ENCODE data around the gene RNF186.

The RNF186 gene

DNA sequence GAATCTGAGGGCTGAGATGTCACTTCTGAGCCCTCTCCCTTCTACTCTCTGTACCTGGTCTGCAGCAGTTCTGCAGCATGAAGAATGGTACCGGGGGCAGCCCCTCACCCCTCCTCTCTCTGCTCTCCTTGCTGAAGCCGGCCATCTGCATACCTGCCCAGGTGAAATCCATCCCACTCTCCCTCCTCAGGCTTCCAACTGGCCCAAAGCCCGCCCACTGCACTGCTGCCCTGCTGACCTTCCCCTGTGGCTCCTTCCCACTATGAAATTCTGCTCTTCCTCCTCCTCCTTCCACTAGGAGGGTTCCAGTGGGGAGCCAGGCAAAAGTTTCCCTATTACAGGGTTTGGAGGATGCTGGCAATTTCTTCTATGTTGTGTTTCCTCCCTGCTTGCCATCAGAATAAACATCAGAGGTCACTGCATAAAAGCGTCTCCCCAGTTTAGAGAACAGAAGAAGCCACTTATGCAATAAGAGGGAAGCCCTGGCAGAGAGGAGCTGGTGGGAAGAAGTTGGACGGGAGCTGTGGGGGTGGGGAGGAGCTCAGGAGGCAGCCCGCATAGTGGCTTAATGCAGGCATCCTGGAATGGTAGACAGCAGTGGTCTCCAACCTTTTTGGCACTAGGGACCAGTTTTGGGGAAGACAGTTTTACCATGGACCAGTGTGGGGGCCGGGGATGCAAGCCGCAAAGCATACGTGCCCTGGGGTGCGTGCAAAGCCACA lies 45.7 kb downstream of the RNF186 start:
- H4K20me1 ChIP-seq (ENCODE audit: insufficient read depth): no peaks in the 10 kb centered on the region
- no peak overlapping the region for H3K4me2 ChIP-seq
- H3K79me2 ChIP-seq (ENCODE audit: insufficient read depth, low read depth): no peaks in the 10 kb centered on the region
- TF ChIP-seq, protein P1, sequence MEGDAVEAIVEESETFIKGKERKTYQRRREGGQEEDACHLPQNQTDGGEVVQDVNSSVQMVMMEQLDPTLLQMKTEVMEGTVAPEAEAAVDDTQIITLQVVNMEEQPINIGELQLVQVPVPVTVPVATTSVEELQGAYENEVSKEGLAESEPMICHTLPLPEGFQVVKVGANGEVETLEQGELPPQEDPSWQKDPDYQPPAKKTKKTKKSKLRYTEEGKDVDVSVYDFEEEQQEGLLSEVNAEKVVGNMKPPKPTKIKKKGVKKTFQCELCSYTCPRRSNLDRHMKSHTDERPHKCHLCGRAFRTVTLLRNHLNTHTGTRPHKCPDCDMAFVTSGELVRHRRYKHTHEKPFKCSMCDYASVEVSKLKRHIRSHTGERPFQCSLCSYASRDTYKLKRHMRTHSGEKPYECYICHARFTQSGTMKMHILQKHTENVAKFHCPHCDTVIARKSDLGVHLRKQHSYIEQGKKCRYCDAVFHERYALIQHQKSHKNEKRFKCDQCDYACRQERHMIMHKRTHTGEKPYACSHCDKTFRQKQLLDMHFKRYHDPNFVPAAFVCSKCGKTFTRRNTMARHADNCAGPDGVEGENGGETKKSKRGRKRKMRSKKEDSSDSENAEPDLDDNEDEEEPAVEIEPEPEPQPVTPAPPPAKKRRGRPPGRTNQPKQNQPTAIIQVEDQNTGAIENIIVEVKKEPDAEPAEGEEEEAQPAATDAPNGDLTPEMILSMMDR (conservative IDR thresholded peaks at IDR 0.05; ENCODE audit: low read depth, low read length): no peak
- H3K36me3 ChIP-seq (ENCODE audit: insufficient read depth): no peaks in the 10 kb centered on the region
- no peak overlapping the region for H2AFZ ChIP-seq (ENCODE audit: low read depth)
- H3K27me3 ChIP-seq (ENCODE audit: insufficient read depth, low read depth): no peaks in the 10 kb centered on the region
- no peak overlapping the region for H3K4me3 ChIP-seq (IDR thresholded peaks at IDR 0.05; ENCODE audit: insufficient read depth, low read depth, low read length)
- no peak overlapping the region for H3K9ac ChIP-seq
- no peaks in the 10 kb centered on the region for H3K4me1 ChIP-seq (ENCODE audit: low read depth, poor library complexity, severe bottlenecking)
- H3K27ac ChIP-seq: no peak overlapping the region

DNA sequence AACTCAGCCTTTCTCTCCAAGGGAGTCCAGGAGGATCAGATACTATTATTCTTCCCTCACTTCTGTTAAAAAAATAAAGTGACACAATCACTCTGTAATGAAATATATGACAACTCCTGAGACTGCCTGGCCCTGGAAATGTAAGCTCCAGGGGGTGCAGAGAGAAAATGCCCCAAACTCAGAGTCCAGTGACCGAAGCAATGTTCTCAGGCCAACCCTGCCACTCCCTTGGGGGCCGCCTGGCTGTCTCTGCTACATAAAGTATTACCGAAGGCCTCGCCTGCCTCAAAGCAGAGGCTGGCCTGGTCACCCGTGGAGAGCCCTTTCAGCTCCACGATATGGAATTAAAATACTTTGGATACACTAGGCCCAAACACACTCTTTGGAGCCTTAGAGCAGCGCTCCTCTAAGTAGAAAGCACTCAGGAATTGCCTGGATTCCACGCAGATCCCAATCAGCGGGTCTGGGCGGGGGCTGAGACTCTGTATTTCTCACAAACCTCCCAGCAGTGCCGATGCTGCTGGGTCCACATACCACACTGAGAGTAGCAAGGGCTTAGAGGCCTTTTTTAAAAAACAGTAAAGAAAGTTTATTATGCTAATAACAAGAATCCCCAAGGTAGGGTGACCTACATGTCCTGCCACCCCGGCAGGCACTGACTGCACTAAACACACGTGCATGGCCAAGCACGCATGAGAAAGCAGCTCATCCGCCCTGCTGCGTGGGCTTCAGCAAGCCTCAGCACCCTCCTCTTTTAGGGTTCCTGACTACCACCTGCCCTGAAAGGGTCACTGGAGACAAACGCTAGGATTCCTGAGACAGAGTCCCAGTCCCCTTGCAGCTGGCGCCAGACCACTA lies 46.5 kb downstream of the RNF186 start:
- no peaks in the 10 kb centered on the region for H3K27me3 ChIP-seq (ENCODE audit: insufficient read depth, low read depth)
- H3K36me3 ChIP-seq (ENCODE audit: insufficient read depth): no peaks in the 10 kb centered on the region
- H2AFZ ChIP-seq (ENCODE audit: low read depth): no peak overlapping the region
- H3K4me2 ChIP-seq: no peak overlapping the region
- TF ChIP-seq, protein P1 (conservative IDR thresholded peaks at IDR 0.05; ENCODE audit: low read depth, low read length): no peak
- no peak overlapping the region for H3K27ac ChIP-seq
- H3K9ac ChIP-seq: no peak overlapping the region
- no peaks in the 10 kb centered on the region for H3K4me1 ChIP-seq (ENCODE audit: low read depth, poor library complexity, severe bottlenecking)
- no peak overlapping the region for H3K4me3 ChIP-seq (IDR thresholded peaks at IDR 0.05; ENCODE audit: insufficient read depth, low read depth, low read length)
- H3K79me2 ChIP-seq (ENCODE audit: insufficient read depth, low read depth): no peaks in the 10 kb centered on the region
- H4K20me1 ChIP-seq (ENCODE audit: insufficient read depth): no peaks in the 10 kb centered on the region

DNA sequence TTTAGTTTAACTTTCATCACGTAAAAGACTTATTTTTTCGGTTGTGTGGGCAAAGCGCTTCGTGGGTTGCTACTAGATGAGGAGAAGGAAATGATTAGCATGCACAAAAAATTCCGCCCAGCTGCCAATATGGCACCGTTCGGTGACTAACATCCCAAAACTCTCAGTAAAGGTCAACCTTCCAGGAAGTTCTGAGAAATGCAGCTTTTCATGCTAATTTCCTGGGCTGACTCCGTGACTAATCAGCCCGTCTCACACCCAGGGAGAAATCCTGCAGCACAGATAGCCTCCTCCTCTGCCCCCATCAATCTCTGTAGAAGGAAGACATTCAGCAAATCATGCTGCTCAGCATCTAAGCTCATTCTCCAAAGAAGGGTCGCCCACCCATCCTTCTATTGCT lies 49.5 kb downstream of the RNF186 start:
- Histone ChIP-seq H3K9ac (no peak overlapping the region), H3K4me2 (no peak overlapping the region), H3K4me3 (IDR thresholded peaks at IDR 0.05; ENCODE audit: insufficient read depth, low read depth, low read length) (no peak overlapping the region), H4K20me1 (ENCODE audit: insufficient read depth) (no peaks in the 10 kb centered on the region), H3K27ac (no peak overlapping the region), H3K36me3 (ENCODE audit: insufficient read depth) (no peaks in the 10 kb centered on the region), H3K4me1 (ENCODE audit: low read depth, poor library complexity, severe bottlenecking) (no peaks in the 10 kb centered on the region), H2AFZ (ENCODE audit: low read depth) (no peak overlapping the region), H3K27me3 (ENCODE audit: insufficient read depth, low read depth) (no peaks in the 10 kb centered on the region), H3K79me2 (ENCODE audit: insufficient read depth, low read depth) (no peaks in the 10 kb centered on the region)
- TF ChIP-seq, protein P1 (conservative IDR thresholded peaks at IDR 0.05; ENCODE audit: low read depth, low read length): no peak

DNA sequence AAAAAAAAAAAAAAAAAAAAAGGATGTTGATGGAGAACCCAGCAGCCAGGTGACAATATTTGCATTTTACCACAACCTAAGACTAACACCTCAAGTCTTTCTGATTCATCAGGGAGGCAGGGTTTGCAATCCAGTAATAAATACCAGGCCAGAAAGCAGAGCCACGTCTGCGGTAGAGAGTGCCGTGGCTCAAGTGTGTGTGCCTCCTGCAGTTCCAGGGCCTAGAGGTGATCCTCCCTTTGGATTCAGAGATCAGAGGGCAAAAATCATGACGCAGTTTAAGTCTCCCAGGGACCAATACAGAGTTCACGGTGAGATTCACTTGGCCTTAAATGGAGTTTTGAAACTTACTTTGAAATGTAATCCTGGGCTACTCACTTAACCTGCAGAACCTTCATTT lies 50.2 kb downstream of the RNF186 start:
- H3K4me1 ChIP-seq (ENCODE audit: low read depth, poor library complexity, severe bottlenecking): no peaks in the 10 kb centered on the region
- H3K4me3 ChIP-seq (IDR thresholded peaks at IDR 0.05; ENCODE audit: insufficient read depth, low read depth, low read length): no peak overlapping the region
- H3K79me2 ChIP-seq (ENCODE audit: insufficient read depth, low read depth): no peaks in the 10 kb centered on the region
- TF ChIP-seq, protein P1 (conservative IDR thresholded peaks at IDR 0.05; ENCODE audit: low read depth, low read length): no peak
- H2AFZ ChIP-seq (ENCODE audit: low read depth): no peak overlapping the region
- no peaks in the 10 kb centered on the region for H3K27me3 ChIP-seq (ENCODE audit: insufficient read depth, low read depth)
- no peak overlapping the region for H3K9ac ChIP-seq
- H3K4me2 ChIP-seq: no peak overlapping the region
- no peak overlapping the region for H3K27ac ChIP-seq
- H3K36me3 ChIP-seq (ENCODE audit: insufficient read depth): no peaks in the 10 kb centered on the region
- H4K20me1 ChIP-seq (ENCODE audit: insufficient read depth): no peaks in the 10 kb centered on the region

All from KMS-11 (cell line).